ENCODE measurements around the gene ALK. TPM values are rescaled to one million over a fixed set of nuclear protein-coding genes. Genes with fewer than 3 reads are reported as not detected.

ALK gene
- polyA plus RNA-seq, 4 donors, result 0.04 to 0.98 TPM; not detected in 2

- 69 to 83% (median 81%) methylated on average over 5 of the region's 5 CpGs for WGBS, 3 donors
- H3K27me3 ChIP-seq (ENCODE audit: control insufficient read depth in 3 of 3, insufficient read depth in 3 of 3, low read length in 3 of 3), result no peaks in the 10 kb centered on the region
- H3K27ac ChIP-seq (ENCODE audit: low read depth in 1 of 3, low read length in 2 of 3), result no peak overlapping the region
- no peaks in the 10 kb centered on the region for H3K9me3 ChIP-seq (ENCODE audit: control insufficient read depth in 2 of 2, insufficient read depth in 1 of 2, low read depth in 1 of 2, low read length in 1 of 2)
- no peaks in the 10 kb centered on the region for H3K36me3 ChIP-seq (ENCODE audit: control insufficient read depth in 3 of 3, insufficient read depth in 2 of 3, low read depth in 1 of 3, low read length in 3 of 3)
- H3K4me3 ChIP-seq (ENCODE audit: low read depth in 1 of 3, low read length in 3 of 3), result no peak overlapping the region
- H3K4me1 ChIP-seq (ENCODE audit: control insufficient read depth in 3 of 3, insufficient read depth in 2 of 3, low read depth in 1 of 3, low read length in 2 of 3), result no peaks in the 10 kb centered on the region
- DNase-seq (no peak), FAIRE-seq (no peak)
Observed at GRCh38 chr2:29640360-29640759, 281.0 kb downstream of the ALK start.

GRCh38 chr2:29638641-29639040 lies 282.7 kb downstream of the ALK start:
- Histone ChIP-seq H3K4me1 (ENCODE audit: control insufficient read depth in 3 of 3, insufficient read depth in 2 of 3, low read depth in 1 of 3, low read length in 2 of 3) (no peaks in the 10 kb centered on the region), H3K27me3 (ENCODE audit: control insufficient read depth in 3 of 3, insufficient read depth in 3 of 3, low read length in 3 of 3) (no peaks in the 10 kb centered on the region), H3K27ac (ENCODE audit: low read depth in 1 of 3, low read length in 2 of 3) (no peak overlapping the region), H3K36me3 (ENCODE audit: control insufficient read depth in 3 of 3, insufficient read depth in 2 of 3, low read depth in 1 of 3, low read length in 3 of 3) (no peaks in the 10 kb centered on the region), H3K4me3 (ENCODE audit: low read depth in 1 of 3, low read length in 3 of 3) (no peak overlapping the region), H3K9me3 (ENCODE audit: control insufficient read depth in 2 of 2, insufficient read depth in 1 of 2, low read depth in 1 of 2, low read length in 1 of 2) (no peaks in the 10 kb centered on the region)
- DNase-seq (no peak), FAIRE-seq (no peak)
- 81 to 89% (median 83%) methylated on average over 2 of the region's 2 CpGs for WGBS, 3 donors

- H3K9me3 ChIP-seq (ENCODE audit: control insufficient read depth in 2 of 2, insufficient read depth in 1 of 2, low read depth in 1 of 2, low read length in 1 of 2), result no peaks in the 10 kb centered on the region
- WGBS, 3 donors, result 87 to 93% (median 92%) methylated on average over 1 of the region's 1 CpG
- H3K4me3 ChIP-seq (ENCODE audit: low read depth in 1 of 3, low read length in 3 of 3), result no peak overlapping the region
- no peaks in the 10 kb centered on the region for H3K4me1 ChIP-seq (ENCODE audit: control insufficient read depth in 3 of 3, insufficient read depth in 2 of 3, low read depth in 1 of 3, low read length in 2 of 3)
- DNase-seq, result no peak
- no peak for FAIRE-seq
- no peaks in the 10 kb centered on the region for H3K36me3 ChIP-seq (ENCODE audit: control insufficient read depth in 3 of 3, insufficient read depth in 2 of 3, low read depth in 1 of 3, low read length in 3 of 3)
- no peaks in the 10 kb centered on the region for H3K27me3 ChIP-seq (ENCODE audit: control insufficient read depth in 3 of 3, insufficient read depth in 3 of 3, low read length in 3 of 3)
- H3K27ac ChIP-seq (ENCODE audit: low read depth in 1 of 3, low read length in 2 of 3), result no peak overlapping the region
Observed at GRCh38 chr2:29634916-29635315, 286.5 kb downstream of the ALK start.

GRCh38 chr2:29632018-29632417 lies 289.4 kb downstream of the ALK start:
- Histone ChIP-seq H3K4me1 (ENCODE audit: control insufficient read depth in 3 of 3, insufficient read depth in 2 of 3, low read depth in 1 of 3, low read length in 2 of 3) (no peaks in the 10 kb centered on the region), H3K36me3 (ENCODE audit: control insufficient read depth in 3 of 3, insufficient read depth in 2 of 3, low read depth in 1 of 3, low read length in 3 of 3) (no peaks in the 10 kb centered on the region), H3K27me3 (ENCODE audit: control insufficient read depth in 3 of 3, insufficient read depth in 3 of 3, low read length in 3 of 3) (no peaks in the 10 kb centered on the region), H3K9me3 (ENCODE audit: control insufficient read depth in 2 of 2, insufficient read depth in 1 of 2, low read depth in 1 of 2, low read length in 1 of 2) (no peaks in the 10 kb centered on the region), H3K27ac (ENCODE audit: low read depth in 1 of 3, low read length in 2 of 3) (no peak overlapping the region), H3K4me3 (ENCODE audit: low read depth in 1 of 3, low read length in 3 of 3) (no peak overlapping the region)
- no peak for FAIRE-seq
- no peak for DNase-seq
- whole genome bisulfite sequencing, 3 donors, result 79 to 89% (median 84%) methylated on average over 2 of the region's 2 CpGs

- no peak for FAIRE-seq
Observed at GRCh38 chr2:29629495-29629894, 291.9 kb downstream of the ALK start.

GRCh38 chr2:29628862-29629261 lies 292.5 kb downstream of the ALK start:
- FAIRE-seq, result no peak
- H3K4me1 ChIP-seq (ENCODE audit: control insufficient read depth in 3 of 3, insufficient read depth in 2 of 3, low read depth in 1 of 3, low read length in 2 of 3), result no peaks in the 10 kb centered on the region

More at GRCh38 chr2:29629495-29629894, 291.9 kb downstream of the ALK start:
- no peaks in the 10 kb centered on the region for H3K9me3 ChIP-seq (ENCODE audit: control insufficient read depth in 2 of 2, insufficient read depth in 1 of 2, low read depth in 1 of 2, low read length in 1 of 2)
- H3K4me3 ChIP-seq (ENCODE audit: low read depth in 1 of 3, low read length in 3 of 3), result no peak overlapping the region
- no peaks in the 10 kb centered on the region for H3K36me3 ChIP-seq (ENCODE audit: control insufficient read depth in 3 of 3, insufficient read depth in 2 of 3, low read depth in 1 of 3, low read length in 3 of 3)
- no peaks in the 10 kb centered on the region for H3K4me1 ChIP-seq (ENCODE audit: control insufficient read depth in 3 of 3, insufficient read depth in 2 of 3, low read depth in 1 of 3, low read length in 2 of 3)
- no peak overlapping the region for H3K27ac ChIP-seq (ENCODE audit: low read depth in 1 of 3, low read length in 2 of 3)
- H3K27me3 ChIP-seq (ENCODE audit: control insufficient read depth in 3 of 3, insufficient read depth in 3 of 3, low read length in 3 of 3), result no peaks in the 10 kb centered on the region
- no peak for DNase-seq

GRCh38 chr2:29628108-29628745 lies 293.2 kb downstream of the ALK start:
- Histone ChIP-seq H3K27ac (ENCODE audit: low read depth in 1 of 3, low read length in 2 of 3) (no peak overlapping the region), H3K9me3 (ENCODE audit: control insufficient read depth in 2 of 2, insufficient read depth in 1 of 2, low read depth in 1 of 2, low read length in 1 of 2) (no peaks in the 10 kb centered on the region), H3K36me3 (ENCODE audit: control insufficient read depth in 3 of 3, insufficient read depth in 2 of 3, low read depth in 1 of 3, low read length in 3 of 3) (no peaks in the 10 kb centered on the region), H3K4me1 (ENCODE audit: control insufficient read depth in 3 of 3, insufficient read depth in 2 of 3, low read depth in 1 of 3, low read length in 2 of 3) (no peaks in the 10 kb centered on the region), H3K4me3 (ENCODE audit: low read depth in 1 of 3, low read length in 3 of 3) (no peak overlapping the region), H3K27me3 (ENCODE audit: control insufficient read depth in 3 of 3, insufficient read depth in 3 of 3, low read length in 3 of 3) (no peaks in the 10 kb centered on the region)
- WGBS, 3 donors, result 59 to 77% (median 71%) methylated on average over 2 of the region's 2 CpGs
- FAIRE-seq (no peak), DNase-seq (no peak)

More at GRCh38 chr2:29628862-29629261, 292.5 kb downstream of the ALK start:
- no peaks in the 10 kb centered on the region for H3K36me3 ChIP-seq (ENCODE audit: control insufficient read depth in 3 of 3, insufficient read depth in 2 of 3, low read depth in 1 of 3, low read length in 3 of 3)
- no peak overlapping the region for H3K4me3 ChIP-seq (ENCODE audit: low read depth in 1 of 3, low read length in 3 of 3)
- H3K27ac ChIP-seq (ENCODE audit: low read depth in 1 of 3, low read length in 2 of 3), result no peak overlapping the region
- no peak for DNase-seq
- no peaks in the 10 kb centered on the region for H3K9me3 ChIP-seq (ENCODE audit: control insufficient read depth in 2 of 2, insufficient read depth in 1 of 2, low read depth in 1 of 2, low read length in 1 of 2)
- H3K27me3 ChIP-seq (ENCODE audit: control insufficient read depth in 3 of 3, insufficient read depth in 3 of 3, low read length in 3 of 3), result no peaks in the 10 kb centered on the region
- WGBS, 3 donors, result 60 to 70% (median 63%) methylated on average over 4 of the region's 4 CpGs

GRCh38 chr2:29627279-29627711 lies 294.1 kb downstream of the ALK start:
- Histone ChIP-seq H3K4me3 (ENCODE audit: low read depth in 1 of 3, low read length in 3 of 3) (no peak overlapping the region), H3K9me3 (ENCODE audit: control insufficient read depth in 2 of 2, insufficient read depth in 1 of 2, low read depth in 1 of 2, low read length in 1 of 2) (no peaks in the 10 kb centered on the region), H3K27me3 (ENCODE audit: control insufficient read depth in 3 of 3, insufficient read depth in 3 of 3, low read length in 3 of 3) (no peaks in the 10 kb centered on the region), H3K27ac (ENCODE audit: low read depth in 1 of 3, low read length in 2 of 3) (no peak overlapping the region), H3K4me1 (ENCODE audit: control insufficient read depth in 3 of 3, insufficient read depth in 2 of 3, low read depth in 1 of 3, low read length in 2 of 3) (no peaks in the 10 kb centered on the region), H3K36me3 (ENCODE audit: control insufficient read depth in 3 of 3, insufficient read depth in 2 of 3, low read depth in 1 of 3, low read length in 3 of 3) (no peaks in the 10 kb centered on the region)
- DNase-seq (no peak), FAIRE-seq (no peak)
- WGBS, 3 donors, result 47 to 76% (median 67%) methylated on average over 5 of the region's 5 CpGs

GRCh38 chr2:29620890-29621289 lies 300.5 kb downstream of the ALK start:
- H3K27me3 ChIP-seq (ENCODE audit: control insufficient read depth in 3 of 3, insufficient read depth in 3 of 3, low read length in 3 of 3), result no peaks in the 10 kb centered on the region
- FAIRE-seq, result no peak
- DNase-seq, result no peak
- no peak overlapping the region for H3K27ac ChIP-seq (ENCODE audit: low read depth in 1 of 3, low read length in 2 of 3)
- H3K4me3 ChIP-seq (ENCODE audit: low read depth in 1 of 3, low read length in 3 of 3), result no peak overlapping the region
- H3K4me1 ChIP-seq (ENCODE audit: control insufficient read depth in 3 of 3, insufficient read depth in 2 of 3, low read depth in 1 of 3, low read length in 2 of 3), result peaks cover 0 to 9% (median 0%) of the 10 kb centered on the region in 3 donors
- WGBS, 3 donors, result 83 to 93% (median 90%) methylated on average over 1 of the region's 1 CpG
- no peaks in the 10 kb centered on the region for H3K36me3 ChIP-seq (ENCODE audit: control insufficient read depth in 3 of 3, insufficient read depth in 2 of 3, low read depth in 1 of 3, low read length in 3 of 3)
- H3K9me3 ChIP-seq (ENCODE audit: control insufficient read depth in 2 of 2, insufficient read depth in 1 of 2, low read depth in 1 of 2, low read length in 1 of 2), result no peaks in the 10 kb centered on the region
